Activated CD4-positive, alpha-beta T cell treated with anti-CD3 and anti-CD28 coated beads, Interleukin-2, amount 50 U/mL, for 48 hours (primary cell): ENCODE results near the gene CLCNKB.
A peak's percentile ranks its signal among the peaks of the same experiment; 100 is the strongest.
"Not testable (repeated sequence)": the region's sequence is repeated elsewhere in the genome, so short reads cannot be mapped to it uniquely, and the experiment has no call there.

Experiments used
- DNase-seq, 2 experiments: peaks; one replicate each; pipeline ENCODE4 v3.0.0-alpha.2; 2020

The CLCNKB gene

DNA sequence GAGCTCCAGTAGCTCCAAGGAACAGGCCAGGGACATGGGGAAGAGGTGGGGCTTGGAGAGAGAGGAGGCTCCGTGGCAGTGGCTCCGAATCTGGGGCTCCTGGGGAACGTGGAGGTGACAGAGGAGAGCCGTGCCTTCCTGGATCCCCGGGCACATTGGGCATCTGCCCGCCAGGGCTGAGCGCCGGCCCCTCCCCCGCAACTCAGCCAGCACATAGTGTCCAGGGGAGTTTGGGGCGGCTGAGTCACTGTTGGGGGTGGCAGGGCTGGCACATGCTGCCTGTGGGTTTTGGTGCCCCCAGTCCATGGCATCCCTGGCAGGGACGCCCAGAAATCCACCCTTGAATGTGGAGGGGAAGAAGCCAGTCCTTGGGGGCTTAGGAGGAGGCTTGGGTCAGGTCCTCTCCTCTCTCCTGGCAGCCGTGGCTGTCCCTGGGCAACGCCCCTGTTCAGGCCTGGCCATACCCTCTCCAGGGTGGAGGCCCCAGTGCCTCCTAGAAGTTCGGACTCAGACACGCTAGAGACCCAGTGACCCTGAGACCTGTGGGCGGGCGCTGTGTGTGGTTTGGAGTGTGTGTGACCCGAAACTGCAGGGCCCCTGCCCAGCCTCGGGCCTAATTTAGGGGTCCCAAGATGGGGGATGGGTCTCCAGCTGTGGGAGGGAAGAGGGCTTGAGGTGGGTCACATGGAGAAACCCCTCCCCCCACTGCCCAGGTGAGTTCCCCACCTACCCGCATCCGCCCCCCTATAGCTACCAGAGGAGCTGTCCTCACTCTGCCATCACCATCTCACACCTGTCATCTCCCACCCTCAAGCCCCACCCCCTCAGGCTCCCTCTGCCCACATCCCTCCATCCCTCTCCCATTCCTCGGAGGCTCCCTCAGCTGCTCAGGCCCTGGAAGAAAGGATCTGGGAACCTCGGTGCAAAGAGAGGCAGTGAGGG lies 27.4 kb upstream of the CLCNKB start:
- no peak for DNase-seq

GRCh38 chr1:16017076-16017460 lies 26.5 kb upstream of the CLCNKB start:
- no peak for DNase-seq

- DNase-seq: no peak
Measured at GRCh38 chr1:16017461-16018303, 25.9 kb upstream of the CLCNKB start, which contains the start of gene HSPB7. Gene HSPB7 (minus strand): TSS chr1:16018043. CDS start chr1:16017963, 80 bp downstream.

DNA sequence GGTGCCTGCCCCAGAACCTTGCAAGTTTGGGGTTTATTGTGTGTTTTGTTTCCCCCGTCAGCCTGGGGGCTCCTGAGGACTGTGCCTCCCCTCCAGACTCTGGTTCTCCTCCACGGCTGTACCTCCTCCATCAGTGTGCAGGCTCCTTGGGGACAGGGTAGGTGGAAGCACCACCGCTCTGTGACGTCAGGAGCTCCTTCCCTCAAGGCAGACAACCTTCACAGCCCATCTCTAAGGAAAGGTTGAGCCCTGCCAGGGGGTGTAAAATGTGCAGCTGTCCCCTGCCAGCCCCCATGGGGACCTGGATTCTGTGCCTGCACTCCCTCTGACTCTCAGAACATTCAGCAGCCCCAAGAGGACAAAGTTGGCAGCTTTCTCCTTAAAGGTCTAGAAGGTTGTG lies 25.3 kb upstream of the CLCNKB start:
- no peak for DNase-seq

DNA sequence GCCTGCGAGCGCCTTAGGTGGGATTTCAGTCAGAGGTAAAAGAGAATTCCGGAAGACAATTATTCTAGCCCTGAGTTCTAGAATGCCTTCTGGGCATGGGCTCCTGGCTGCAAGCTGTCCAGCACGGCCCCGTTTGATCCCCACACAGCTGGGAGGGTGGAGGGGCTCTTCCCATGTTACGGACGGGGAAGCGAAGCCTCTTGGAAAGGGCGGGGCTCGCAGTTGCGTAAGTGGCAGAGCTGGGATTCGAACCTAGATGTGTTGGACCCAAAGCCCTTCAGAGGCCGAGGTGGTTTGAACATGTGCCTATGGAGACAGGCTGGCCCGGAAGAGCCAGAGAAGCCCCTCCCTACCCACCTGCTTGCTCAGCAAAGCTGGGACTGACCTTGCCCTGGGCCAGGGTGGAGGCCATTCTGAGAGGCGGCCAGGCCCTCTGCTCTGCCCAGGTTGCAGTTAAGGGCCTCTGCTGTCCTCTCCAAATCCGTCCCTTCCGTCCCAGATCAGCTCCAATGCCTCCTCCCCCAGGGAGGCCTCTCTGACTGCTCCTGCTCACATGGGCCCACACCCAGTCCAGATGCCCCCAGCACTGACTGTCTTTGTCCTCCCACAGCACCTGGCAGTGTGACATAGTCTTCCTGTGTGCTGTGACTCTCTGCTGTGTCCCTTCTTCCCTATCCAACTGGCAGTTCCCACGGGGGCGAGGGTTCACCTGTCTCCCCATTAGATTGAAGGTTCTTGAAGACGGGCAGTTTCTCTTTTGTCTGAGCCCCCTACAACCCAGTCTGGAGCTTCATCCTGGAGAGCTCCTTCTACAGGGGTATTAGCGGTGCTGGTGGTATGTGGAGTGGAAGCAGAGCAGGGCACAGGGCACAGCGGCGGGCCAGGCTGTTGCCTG lies 24.6 kb upstream of the CLCNKB start:
- DNase-seq: no peak

DNA sequence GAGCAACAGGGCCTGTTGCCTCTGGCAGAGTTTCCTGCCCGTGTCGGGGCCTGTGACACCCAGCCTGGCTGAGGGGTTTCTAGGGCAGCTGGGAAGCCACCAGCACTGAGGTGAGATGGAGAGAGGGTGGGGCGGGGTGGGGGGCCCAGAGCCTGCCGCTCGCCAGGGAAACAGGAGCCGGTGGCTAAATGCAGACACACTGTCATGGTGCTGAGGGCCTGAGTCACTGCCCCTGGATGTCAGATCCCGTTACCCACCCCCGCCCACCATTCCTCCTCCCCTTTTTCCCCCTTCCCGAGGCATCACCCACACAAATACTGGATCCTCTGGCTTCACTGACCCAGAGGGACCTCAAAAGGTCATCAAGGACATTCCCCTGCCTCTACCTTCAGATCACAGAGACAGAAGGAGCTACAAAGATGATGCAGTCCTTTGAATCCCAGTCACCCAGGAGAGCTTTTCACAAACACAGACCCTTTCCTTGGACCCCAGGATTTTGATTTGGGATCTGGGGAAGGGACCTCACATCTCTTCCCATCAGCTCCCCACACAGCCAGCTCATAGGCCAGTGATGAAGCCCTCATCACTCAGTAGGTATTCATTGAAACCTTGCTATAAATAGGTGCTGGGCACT lies 23.8 kb upstream of the CLCNKB start:
- DNase-seq: no peak

- DNase-seq: no peak
Measured at GRCh38 chr1:16020325-16020724, 23.3 kb upstream of the CLCNKB start.

DNA sequence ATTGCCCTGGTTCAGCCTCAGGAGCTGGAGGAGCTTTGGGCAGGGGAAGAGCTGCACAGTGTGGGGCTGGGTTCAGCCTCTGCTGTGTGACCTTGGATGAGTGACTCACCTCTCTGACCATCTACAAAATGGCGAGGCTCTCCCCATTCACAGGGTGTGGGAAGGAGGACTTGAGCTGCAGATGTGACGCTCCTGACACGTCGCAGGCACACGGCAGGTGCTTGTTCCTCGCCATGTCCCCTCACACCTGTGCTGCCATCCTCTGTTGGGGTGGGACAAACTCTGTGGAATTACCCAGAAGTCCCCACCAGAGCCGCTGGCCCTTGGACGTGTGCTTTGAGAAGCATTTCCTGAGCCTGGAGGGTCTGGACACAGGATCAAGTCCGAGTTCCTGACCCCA lies 22.7 kb upstream of the CLCNKB start:
- DNase-seq: not testable (repeated sequence)

DNA sequence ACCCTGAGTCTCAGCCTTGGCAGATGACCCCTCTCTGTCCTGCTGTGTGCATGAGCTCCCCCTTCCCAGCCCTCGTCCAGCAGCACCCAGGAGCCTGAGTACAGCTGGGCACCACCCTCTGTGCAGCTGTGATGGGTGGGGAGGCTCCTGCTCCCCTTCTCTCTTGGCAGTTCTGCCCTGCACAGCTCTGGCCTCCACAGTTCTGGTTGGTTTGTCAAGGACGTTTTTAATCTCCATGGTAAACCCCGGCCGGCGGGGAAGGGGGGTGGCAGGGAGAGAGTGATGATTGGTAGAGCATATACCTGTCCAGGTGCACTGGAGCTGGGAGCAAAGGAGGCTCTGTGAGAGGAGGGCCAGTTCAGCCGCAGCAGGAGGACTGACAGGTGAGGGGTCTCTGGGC lies 21.9 kb upstream of the CLCNKB start, which contains the start of gene CLCNKA:
CLCNKA (plus strand) TSS at position 356 of the 400 bp plus-strand sequence. CDS start 584 bp downstream, outside the sequence.
- DNase-seq: no peak

DNA sequence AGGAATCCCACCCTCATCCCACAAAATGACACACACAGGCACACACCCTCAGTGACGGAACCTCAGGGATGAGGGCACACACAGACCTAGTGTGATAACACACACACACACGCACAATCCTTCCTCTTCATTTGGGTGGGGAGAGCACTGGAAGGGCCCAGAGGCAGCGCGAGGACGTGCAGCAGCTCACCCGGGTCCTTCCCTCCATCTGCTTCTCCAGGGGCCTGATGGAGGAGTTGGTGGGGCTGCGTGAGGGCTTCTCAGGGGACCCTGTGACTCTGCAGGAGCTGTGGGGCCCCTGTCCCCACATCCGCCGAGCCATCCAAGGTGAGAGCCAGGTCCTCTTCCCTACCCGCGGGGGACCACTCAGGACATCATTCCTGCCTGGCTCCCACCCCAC lies 21.2 kb upstream of the CLCNKB start:
- no peak for DNase-seq

- DNase-seq: no peak
Measured at GRCh38 chr1:16023050-16023653, 20.4 kb upstream of the CLCNKB start.

- not testable (repeated sequence) for DNase-seq
Measured at GRCh38 chr1:16026302-16026701, 17.3 kb upstream of the CLCNKB start.

GRCh38 chr1:16026723-16027484 lies 16.7 kb upstream of the CLCNKB start:
- DNase-seq: peak; percentile 32 to 36

GRCh38 chr1:16028237-16029002 lies 15.2 kb upstream of the CLCNKB start:
- no peak for DNase-seq

DNA sequence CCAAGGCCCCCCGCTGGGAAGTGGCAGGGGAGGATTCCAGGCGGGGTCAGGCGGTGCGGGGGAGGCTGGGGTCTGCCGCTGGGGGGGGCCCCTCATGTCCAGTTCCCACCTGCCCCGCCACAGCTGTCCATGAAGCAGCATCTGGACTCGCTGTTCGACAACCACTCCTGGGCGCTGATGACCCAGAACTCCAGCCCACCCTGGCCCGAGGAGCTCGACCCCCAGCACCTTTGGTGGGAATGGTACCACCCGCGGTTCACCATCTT lies 14.6 kb upstream of the CLCNKB start:
- not testable (repeated sequence) for DNase-seq

GRCh38 chr1:16029288-16029687 lies 14.3 kb upstream of the CLCNKB start:
- DNase-seq: no peak

GRCh38 chr1:16031551-16031950 lies 12.0 kb upstream of the CLCNKB start:
- no peak for DNase-seq

DNA sequence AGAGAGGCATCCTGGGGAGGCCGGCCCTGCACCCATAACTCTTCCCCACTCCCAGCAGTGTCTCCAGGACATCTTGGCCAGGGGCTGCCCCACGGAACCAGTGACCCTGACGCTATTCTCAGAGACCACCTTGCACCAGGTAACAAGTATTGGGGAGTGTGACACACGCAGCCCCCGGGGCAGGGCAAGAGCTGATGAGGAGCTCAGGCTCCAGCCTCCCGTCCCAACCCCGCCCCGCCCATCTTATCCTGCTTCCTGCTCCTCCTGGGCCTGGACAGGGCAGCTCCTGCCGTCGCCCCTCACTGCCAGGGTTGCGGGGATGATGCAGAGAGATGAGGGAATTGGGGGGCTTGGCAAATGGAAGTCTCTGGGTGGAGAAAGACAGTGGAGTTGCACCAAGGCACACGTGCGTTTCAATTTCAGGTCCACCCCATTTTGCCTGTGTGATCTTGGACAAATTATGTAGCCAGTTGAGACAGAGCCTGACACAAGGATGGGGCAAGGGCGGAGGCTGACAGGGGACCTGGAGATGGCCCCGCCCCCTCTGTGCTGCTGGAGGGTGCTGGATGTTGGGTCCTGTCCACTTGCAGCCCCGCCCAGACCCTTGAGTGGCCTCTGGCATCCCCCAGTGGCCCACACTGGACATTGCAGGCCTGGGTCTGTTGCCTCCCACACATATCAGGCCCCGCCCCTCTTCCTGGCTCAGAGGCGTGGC lies 11.0 kb upstream of the CLCNKB start:
- DNase-seq: peak; percentile 71 to 78

DNA sequence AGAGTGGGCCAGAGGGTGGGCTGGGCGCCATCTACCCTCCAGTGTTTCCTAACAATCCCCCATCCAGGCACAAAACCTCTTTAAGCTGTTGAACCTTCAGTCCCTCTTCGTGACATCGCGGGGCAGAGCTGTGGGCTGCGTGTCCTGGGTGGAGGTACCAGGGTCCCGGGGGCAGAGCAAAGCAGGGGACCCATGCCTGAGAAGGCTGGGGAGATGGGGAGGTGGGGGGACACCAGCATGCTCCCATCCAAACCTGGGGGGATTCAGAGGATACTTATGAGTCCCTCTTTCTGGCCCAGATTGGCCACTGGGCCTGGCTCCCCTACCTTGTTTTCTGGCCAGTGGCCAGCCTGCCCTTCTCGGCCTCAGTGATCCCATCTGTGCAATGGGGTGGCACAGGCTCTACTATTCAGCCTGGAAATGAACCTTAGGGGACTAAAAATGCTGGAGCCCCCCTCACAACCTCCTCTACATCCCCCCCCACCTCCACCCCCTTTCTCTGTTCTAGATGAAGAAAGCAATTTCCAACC lies 10.4 kb upstream of the CLCNKB start:
- DNase-seq: not testable (repeated sequence)
